Measurements from ENCODE around the gene PPCDC. TPM values are rescaled to one million over a fixed set of nuclear protein-coding genes. Genes with fewer than 3 reads are reported as not detected.

The PPCDC gene
- total RNA-seq, 1 donor from 2014 or later: 13.5 TPM

- intact Hi-C loops (cut with micrococcal nuclease): loop anchor here (2.0 kb wide), 1 partner anchor 29 kb away; the partner anchor contains the start of gene PPCDC
- Mint-ChIP-seq H3K4me1 (peaks cover 24% of the 10 kb centered on the region), H3K9me3 (no peaks in the 10 kb centered on the region), H3K27me3 (peaks cover 63% of the 10 kb centered on the region), H3K36me3 (ENCODE audit: low read depth) (no peaks in the 10 kb centered on the region), H3K27ac (no peak overlapping the region), H3K4me3 (no peak overlapping the region)
- ChIA-PET CTCF (no interaction called here), POLR2A (no interaction called here)
- DNase-seq: no peak
- ATAC-seq (ENCODE audit: low read depth): no peak
- TF ChIP-seq, protein P1, sequence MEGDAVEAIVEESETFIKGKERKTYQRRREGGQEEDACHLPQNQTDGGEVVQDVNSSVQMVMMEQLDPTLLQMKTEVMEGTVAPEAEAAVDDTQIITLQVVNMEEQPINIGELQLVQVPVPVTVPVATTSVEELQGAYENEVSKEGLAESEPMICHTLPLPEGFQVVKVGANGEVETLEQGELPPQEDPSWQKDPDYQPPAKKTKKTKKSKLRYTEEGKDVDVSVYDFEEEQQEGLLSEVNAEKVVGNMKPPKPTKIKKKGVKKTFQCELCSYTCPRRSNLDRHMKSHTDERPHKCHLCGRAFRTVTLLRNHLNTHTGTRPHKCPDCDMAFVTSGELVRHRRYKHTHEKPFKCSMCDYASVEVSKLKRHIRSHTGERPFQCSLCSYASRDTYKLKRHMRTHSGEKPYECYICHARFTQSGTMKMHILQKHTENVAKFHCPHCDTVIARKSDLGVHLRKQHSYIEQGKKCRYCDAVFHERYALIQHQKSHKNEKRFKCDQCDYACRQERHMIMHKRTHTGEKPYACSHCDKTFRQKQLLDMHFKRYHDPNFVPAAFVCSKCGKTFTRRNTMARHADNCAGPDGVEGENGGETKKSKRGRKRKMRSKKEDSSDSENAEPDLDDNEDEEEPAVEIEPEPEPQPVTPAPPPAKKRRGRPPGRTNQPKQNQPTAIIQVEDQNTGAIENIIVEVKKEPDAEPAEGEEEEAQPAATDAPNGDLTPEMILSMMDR (IDR thresholded peaks at IDR 0.05): no peak
These were observed 29.2 kb upstream of the PPCDC start for GRCh38 chr15:74994236-74994635.

DNA sequence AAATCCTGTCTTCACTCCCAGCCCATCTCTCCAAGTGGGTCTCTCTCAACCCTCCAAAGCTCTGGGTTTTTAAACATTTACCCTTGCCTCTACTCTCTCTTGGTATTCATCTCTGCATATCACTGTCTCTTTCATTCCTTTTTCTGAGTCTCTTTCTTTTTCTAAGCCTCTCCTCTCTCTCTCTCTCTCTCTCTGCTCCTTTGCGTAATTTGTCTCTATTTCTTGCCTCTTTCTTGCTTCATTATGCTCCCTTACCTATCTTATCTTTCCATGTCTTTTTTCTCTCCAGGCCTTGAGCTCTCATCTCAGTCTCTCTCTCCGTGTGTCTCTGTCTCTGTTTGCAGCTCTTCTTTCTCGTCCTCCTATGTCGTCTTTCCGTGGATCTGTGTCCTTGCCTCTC, 28.7 kb upstream of the PPCDC start:
- no peak for DNase-seq
- Mint-ChIP-seq H3K4me1 (peaks cover 24% of the 10 kb centered on the region), H3K36me3 (ENCODE audit: low read depth) (no peaks in the 10 kb centered on the region), H3K4me3 (peak overlapping the region; percentile 78), H3K27me3 (peaks cover 65% of the 10 kb centered on the region), H3K9me3 (no peaks in the 10 kb centered on the region), H3K27ac (no peak overlapping the region)
- ChIA-PET CTCF (interaction anchor here (0.9 to 1.0 kb wide), 3 partner anchors 35 to 49 kb away, joined by 3 read pairs; no protein-coding TSS in a partner anchor), POLR2A (interaction anchor here (1.1 kb wide), 1 partner anchor 9 kb away, joined by 4 read pairs; no protein-coding TSS in a partner anchor)
- TF ChIP-seq, protein P1 (IDR thresholded peaks at IDR 0.05): no peak
- intact Hi-C loops (cut with micrococcal nuclease): loop anchor here (1.0 to 2.0 kb wide), 2 partner anchors 28 to 168 kb away; partner anchors contain the start of genes CPLX3 and PPCDC
- no peak for ATAC-seq (ENCODE audit: low read depth)

- intact Hi-C loops (cut with micrococcal nuclease): loop anchor here (1.0 to 2.0 kb wide), 2 partner anchors 28 to 169 kb away; partner anchors contain the start of genes CPLX3 and PPCDC
- Mint-ChIP-seq H3K27me3 (peaks cover 66% of the 10 kb centered on the region), H3K9me3 (no peaks in the 10 kb centered on the region), H3K4me1 (peaks cover 24% of the 10 kb centered on the region), H3K36me3 (ENCODE audit: low read depth) (no peaks in the 10 kb centered on the region), H3K27ac (no peak within 1 kb of the TSS), H3K4me3 (peak within 1 kb of the TSS; percentile 78)
- ChIA-PET POLR2A (interaction anchor here (0.6 to 1.1 kb wide), 3 partner anchors 8 to 454 kb away, joined by 3 to 4 read pairs (median 3); partner anchors contain the start of gene ARID3B), CTCF (interaction anchor here (0.9 to 1.0 kb wide), 3 partner anchors 34 to 48 kb away, joined by 3 read pairs; no protein-coding TSS in a partner anchor)
- ATAC-seq (ENCODE audit: low read depth): peak; percentile 99
- DNase-seq: peak; percentile 70
- TF ChIP-seq, protein P1 (IDR thresholded peaks at IDR 0.05): no peak
These were observed 28.1 kb upstream of the PPCDC start, which contains the start of gene SCAMP5 for GRCh38 chr15:74995182-74995778. Gene SCAMP5 (plus strand): TSS chr15:74995563. CDS start chr15:75011840, 16,277 bp downstream.

DNA sequence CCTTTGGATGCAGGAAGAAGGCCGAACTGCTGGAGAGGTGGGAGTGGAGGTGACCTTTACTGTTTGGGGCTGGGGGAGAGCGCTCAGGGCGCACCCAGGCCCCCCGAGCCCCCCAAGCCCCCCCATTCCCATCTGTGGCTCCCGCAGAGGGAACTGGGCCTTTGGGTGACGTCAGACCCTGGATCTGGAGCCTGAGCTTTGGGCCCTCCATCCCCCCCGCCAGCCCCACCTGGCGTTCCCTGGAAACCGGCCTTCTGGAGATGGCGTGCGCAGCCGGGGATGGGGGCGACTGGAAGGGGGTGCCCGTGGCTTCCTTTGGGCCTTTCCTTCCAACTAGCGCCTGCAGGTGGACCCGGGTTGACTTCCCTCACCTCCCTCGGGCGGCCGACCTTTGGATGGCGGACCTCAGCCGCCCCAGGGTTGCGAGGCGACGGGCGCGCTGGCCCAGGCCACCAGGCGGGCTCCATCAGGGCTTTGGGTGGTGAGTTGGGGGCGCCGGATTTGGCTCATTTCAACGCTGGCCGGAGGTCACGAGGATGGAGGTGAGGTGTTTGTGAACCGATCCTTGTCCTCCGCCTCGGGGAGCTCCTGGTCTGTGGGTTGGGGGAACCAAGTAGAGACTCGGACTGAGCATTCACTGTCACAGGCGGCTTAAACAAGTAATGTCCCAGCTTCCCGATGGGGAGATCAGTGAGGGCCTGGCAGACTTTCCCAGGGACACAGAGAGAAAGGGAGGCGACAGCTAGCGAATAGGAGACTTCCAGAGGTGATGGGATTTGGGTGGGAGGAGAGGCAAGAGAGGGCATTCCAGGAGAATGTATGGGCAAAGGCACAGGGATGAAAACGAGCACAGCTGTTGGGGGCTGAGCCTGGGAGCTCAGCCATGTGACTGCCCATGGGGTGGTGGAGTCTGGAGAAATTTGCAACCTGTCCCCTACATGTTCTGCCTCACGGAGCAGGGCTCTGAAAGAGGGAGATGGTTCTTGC, 27.3 kb upstream of the PPCDC start:
- Mint-ChIP-seq H3K4me1 (peaks cover 21% of the 10 kb centered on the region), H3K36me3 (ENCODE audit: low read depth) (no peaks in the 10 kb centered on the region), H3K4me3 (peak overlapping the region; percentile 72), H3K27me3 (peaks cover 65% of the 10 kb centered on the region), H3K9me3 (no peaks in the 10 kb centered on the region), H3K27ac (no peak overlapping the region)
- ATAC-seq (ENCODE audit: low read depth) (no peak), DNase-seq (no peak)
- ChIA-PET POLR2A (interaction anchor here (0.6 to 1.1 kb wide), 3 partner anchors 7 to 455 kb away, joined by 3 to 4 read pairs (median 3); partner anchors contain the start of gene ARID3B), CTCF (interaction anchor here (1.0 kb wide), 2 partner anchors 33 to 39 kb away, joined by 3 read pairs; no protein-coding TSS in a partner anchor)
- intact Hi-C loops (cut with micrococcal nuclease): loop anchor here (1.0 to 2.0 kb wide), 2 partner anchors 27 to 170 kb away; partner anchors contain the start of genes CPLX3 and PPCDC
- TF ChIP-seq, protein P1 (IDR thresholded peaks at IDR 0.05): no peak
